Activated CD8-positive, alpha-beta memory T cell treated with anti-CD3 and anti-CD28 coated beads, Interleukin-2, amount 50 U/mL, for 1 hour (primary cell): ENCODE results near the gene P2RY11.

Experiments
- DNase-seq: peaks from one replicate; pipeline ENCODE4 v3.0.0-alpha.2; 2020; ENCODE audit errors: extremely low read depth

The P2RY11 gene, protein sequence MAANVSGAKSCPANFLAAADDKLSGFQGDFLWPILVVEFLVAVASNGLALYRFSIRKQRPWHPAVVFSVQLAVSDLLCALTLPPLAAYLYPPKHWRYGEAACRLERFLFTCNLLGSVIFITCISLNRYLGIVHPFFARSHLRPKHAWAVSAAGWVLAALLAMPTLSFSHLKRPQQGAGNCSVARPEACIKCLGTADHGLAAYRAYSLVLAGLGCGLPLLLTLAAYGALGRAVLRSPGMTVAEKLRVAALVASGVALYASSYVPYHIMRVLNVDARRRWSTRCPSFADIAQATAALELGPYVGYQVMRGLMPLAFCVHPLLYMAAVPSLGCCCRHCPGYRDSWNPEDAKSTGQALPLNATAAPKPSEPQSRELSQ

DNA sequence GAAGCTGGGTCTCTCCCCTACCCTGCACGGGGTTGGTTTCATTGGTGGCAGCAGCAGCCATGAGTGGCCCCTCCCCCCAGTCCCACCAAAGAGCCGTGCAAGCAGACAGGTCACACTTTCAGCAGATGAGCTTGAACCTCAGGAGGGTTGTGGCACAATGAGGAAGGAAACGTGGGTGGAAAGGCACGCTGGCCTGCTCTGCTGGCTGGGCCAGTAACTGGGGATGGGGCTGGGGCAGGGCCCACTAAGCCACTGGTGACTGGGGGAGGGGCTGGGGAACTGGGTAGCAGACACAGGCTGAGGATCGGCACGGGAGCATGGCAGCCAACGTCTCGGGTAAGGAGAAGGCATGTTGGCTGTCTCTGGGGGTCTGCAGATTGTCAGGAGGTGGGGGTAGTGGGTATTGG, at the start of gene P2RY11:
TSS of gene P2RY11 (plus strand) at position 289 of the 407 bp plus-strand sequence. CDS start at position 318, 29 bp downstream.
- no peak for DNase-seq

DNA sequence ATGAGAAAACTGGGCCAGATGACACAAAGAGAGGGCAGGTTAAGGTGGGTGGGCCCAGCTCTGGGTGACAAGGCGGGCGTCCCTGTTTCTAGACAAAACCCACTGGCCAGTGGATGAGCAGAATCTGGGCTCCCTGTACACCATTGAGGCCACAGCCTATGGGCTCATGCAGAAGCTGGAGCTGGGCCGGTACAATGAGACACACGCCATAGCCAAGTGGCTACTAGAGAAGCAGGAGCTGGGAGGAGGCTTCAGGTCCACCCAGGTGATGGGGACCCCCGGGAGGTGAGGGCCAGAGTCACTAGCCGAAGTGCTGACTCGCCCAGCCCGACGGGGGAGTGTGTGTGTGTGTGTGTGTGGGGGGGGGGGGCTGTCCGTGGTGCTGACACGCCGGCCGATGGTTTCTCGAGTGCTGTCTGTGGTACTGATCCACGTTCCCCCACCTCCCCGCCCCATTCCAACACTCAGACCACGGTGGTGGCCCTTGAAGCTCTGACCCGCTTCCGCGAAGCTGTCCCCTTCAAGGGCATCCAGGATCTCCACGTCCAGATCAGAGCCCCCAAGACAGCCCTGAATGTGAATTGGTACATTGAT, 49.7 kb upstream of the P2RY11 start:
- no peak for DNase-seq

DNA sequence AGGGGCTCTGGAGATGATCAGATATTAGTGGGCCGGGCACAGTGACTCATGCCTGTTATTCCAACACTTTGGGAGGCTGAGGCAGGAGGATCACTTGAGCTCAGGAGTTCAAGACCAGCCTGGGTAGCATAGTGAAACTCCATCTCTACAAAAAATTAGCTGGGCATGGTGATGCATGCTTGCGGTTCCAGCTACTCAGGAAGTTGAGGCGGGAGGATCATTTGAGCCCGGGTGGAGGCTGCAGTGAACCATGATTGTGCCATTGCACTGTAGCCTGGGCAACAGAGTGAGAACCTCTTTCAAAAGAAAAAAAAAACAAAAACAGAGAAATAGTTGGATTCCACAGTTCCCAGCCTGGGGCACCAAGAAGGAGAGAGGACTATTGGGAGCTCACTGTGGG, 43.3 kb upstream of the P2RY11 start:
- no peak for DNase-seq

DNA sequence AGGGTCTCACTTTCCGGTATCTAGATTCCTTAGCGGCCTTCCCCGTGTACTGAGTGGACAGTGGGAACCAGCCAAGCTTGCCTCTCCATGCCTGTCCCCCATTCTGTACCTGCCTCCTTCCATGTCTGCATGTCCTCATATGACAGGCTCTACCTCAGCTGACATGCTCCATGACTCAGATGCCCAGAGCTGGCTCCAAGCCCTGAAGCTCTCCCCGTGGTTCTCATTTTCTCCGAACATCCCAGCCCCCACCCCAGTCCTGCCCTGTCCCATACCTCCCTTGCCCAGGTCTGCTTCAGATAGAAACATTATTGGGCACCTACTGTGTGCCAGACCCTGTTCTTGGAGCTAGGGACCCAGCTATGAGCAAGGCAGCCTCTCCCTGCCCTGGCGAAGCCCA, 42.4 kb upstream of the P2RY11 start:
- DNase-seq: no peak

DNA sequence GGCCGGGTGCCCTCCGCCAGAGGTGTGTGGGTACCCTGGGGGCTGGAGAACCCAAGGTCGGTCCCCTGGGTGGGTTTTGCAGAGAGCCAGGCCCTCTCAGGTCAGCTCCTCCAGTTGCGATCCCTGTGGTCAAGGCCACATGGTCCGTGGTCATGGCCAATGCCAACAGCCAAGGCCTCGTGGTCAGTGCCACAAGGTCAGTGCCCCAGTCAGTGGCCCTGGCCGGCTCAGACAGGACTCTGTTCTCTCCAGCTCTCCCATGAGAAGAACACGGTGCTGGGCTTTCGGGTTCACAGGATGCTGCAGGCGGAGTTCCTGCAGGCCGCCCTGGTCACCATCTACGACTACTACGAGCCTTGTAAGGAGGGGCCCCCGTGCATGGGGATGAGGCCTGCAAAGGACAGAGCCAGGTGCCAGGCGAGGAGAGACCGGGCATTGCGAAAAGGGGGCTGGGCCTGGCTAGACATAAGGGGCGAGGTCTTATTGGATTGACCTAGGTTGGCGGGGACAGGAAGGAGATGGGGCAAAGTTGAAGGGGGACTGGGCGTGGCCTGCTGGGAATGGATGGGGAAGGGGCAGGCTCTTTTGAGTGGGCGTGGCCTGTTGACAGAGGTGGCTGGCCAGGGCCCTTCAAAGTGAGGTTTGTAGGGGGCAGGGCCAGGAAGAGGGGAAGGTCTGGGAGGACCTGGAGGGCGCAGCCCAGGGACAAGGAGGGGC, 40.6 kb upstream of the P2RY11 start:
- no peak for DNase-seq

DNA sequence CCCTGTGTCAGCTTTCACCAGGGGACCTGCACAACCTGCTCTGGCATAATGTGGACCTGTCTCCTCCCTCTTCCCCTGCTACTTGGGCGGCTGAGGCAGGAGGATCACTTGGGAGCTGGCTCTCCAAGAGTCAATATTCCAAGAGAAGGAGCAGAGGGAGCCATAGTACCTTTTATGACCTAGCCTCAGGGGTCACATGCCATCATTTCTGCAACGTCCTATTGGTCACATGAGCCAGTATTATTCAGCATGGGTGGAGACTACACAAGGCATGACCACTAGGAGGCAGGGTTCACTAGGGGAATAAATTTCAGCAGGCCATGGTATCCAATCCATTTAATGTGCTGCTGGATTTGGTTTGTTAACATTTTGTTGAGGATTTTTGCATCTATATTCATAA, 37.3 kb upstream of the P2RY11 start:
- DNase-seq: no peak

DNA sequence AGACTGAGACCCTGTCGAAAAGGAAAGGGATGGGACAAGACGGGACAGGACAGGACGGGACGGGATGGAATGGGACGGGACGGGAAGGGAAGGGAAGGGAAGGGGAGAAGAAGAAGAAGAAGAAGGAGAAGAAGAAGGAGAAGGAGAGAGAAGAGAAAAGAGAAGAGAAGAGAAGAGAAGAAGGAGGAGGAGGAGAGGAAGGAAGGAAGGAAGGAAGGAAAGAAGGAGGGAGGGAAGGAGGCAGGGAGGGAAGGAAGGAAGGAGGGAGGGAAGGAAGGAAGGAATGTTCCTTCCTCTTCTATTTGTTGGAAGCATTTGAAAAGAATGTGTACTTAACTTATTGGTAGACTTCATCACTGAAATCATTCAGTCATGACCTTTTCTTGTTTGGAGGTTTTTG, 35.0 kb upstream of the P2RY11 start:
- no peak for DNase-seq

DNA sequence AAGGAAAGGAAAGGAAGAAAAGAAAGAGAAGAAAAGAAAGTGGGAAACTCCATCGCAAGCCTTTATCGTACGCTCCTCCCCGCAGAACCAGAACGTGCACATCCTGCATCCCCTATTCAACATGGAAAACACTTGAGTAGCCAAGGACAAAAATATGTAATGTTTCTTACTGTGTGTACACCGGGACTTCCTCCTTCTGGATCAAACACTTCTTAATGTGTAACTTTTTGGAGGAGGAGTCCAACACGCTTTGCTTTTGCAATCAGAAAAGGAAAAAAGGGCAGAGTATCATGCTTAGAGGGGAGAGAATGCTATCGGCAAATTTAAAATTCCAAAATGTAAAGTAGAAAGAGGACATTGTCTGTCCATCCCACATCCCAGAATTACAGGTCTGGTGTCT, 33.2 kb upstream of the P2RY11 start:
- DNase-seq: no peak

DNA sequence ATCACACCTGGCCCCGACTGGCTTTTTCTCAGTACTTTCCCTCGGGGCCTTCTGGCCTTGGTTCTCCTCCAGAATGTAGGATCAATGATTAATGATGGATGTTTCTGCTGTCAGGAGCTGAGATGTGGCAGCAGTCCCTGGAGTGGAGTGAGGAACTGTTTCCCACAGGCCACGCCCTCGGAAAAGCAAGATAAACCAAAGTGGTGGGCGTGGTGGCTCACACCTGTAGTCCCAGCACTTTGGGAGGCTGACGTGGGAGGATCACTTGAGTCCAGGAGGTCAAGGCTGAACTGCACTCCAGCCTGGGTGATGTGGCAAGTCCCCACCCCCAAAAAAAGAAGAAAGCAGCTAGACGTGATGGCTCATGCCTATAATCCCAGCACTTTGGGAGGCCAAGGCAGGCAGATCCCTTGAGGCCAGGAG, 32.5 kb upstream of the P2RY11 start:
- no peak for DNase-seq

DNA sequence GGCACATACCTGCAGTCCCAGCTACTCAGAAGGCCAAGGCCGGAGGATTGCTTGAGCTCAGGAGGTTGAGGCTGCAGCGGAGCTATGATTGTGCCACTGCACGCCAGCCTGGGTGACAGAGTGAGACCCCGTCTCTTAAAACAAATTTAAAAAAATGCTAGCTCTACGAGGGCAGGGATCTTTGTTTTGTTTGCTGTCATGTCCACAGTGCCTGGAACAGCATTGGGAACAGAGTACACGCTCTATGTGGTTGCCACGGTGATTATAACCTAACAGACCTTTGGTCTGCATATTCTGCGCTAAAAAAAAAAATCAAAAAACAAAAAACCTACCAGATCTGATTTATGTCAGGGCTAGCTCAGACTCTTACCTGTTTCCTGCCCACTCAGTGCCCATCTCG, 27.6 kb upstream of the P2RY11 start:
- DNase-seq: no peak

DNA sequence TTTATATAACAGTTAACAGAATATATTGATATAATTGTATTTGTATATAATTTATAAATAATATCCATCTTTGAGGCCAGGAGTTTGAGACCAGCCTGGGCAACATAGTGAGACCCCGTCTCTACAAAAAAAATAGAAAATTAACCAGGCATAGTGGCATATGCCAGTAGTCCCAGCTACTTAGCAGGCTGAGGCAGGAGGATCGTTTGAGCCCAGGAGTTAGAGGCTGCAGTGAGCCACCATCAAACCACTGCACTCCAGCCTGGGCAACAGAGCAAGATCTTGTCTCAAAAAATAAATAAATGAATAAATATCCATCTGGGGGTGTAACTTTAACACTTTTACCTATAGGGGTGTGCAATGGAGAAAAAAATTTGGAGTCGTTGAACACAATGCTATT, 26.7 kb upstream of the P2RY11 start:
- DNase-seq: no peak

DNA sequence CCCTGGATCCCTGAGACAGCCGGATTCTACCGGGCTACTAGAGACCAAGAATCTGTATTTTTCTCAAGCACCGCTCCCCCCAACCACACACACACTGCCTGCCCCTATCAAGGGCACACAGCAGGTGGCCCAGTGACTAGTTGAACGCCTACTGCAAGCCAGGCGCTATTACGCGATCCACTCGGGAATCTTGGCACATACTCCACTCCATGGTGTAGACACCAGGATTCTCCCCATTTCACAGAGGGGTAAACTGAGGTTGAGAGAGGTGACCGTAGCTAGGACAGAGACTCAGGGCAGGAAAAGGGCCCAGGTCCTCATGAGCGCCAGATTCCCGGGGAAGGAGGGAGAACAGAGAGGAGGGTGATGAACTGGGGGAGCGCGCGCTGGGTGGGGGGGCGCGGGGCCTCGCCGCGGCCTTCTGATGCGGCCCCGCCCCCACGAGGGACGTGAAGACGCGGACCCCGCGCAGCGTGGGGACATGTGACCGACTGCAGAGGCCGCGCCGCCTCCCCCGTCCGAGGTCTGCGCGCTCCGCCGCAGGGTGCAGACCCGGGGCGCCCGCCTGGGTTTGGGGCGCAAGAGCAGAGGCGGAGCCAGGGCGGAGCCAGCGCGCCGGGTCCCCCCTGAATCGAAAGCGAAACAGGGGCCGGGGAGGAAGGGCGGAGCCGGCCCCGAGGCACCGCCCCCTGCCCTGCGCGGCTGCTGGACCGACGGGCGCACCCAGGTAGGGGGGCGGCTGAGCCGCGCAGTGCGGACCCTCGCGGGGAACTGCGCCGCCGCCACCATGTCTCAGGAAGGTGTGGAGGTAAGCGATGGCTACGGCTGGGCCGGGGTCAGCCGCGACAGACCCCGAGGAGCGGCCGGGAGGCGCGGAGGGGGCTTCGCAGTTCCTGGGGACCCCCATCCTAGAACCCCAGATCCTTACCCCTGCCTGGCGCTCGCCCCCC, 25.6 kb upstream of the P2RY11 start, which contains the start of gene SHFL:
TSS of gene SHFL (plus strand) at position 677 of the 950 bp plus-strand sequence. CDS start at position 788, 111 bp downstream.
- DNase-seq: no peak

DNA sequence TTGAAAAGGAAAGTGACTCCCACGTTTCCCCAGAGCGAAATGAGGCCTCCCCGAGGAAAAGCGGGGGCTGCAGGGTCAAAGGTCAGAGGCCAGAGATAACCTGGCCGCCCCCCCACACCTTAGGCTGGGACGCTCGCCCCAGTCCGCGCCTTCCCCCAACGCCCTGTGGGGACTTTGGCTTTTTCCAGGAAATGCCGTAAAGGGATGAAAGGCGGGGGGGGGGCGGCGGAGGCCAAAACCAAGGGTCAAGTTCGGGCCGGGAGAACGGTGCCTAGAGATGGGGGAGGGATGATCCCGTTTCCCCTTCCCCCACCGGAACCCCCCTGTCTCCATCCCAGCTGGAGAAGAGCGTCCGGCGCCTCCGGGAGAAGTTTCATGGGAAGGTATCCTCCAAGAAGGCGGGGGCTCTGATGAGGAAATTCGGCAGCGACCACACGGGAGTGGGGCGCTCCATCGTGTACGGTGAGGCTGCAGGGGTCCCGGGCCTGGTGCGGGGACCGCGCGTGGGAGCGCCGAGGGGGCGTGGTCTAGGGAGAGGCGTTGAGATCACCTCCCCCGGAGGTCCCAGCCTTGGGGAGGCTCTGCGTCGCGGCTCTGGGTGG, 24.8 kb upstream of the P2RY11 start:
- no peak for DNase-seq

DNA sequence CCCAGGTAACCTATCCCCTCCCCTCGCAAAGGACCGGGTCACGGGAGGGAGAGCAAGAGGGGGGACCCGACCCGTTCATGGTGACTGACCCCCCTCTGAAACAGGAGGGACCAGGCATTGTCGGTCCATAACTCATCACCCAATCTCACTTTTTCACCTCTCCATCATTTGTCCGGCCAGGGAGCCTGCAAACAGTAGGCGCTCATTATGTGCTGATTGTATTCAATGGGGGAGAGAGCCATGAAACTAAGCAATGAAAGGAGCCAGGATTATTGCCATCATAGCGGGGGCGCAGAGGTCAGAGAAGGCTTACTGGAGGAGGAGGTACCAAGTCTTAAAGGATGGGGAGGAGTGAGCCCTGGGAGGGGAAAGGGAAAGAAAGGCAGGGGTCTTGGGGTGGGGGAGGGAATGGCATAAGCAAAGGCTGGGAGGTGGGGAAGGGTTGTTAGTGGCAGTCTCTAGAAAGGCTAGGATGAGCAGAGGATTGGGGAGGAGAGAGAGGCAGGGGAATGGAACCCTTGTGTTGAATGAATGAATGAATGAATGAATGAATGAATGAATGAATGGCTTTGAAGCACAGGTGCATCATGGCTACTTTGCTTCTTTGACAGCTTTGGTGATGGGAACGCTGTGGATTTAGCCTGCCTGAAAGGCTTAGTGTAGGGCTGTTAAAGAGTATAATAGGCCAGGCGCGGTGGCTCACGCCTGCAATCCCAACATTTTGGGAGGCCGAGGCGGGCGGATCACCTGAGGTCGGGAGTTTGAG, 24.0 kb upstream of the P2RY11 start:
- no peak for DNase-seq

DNA sequence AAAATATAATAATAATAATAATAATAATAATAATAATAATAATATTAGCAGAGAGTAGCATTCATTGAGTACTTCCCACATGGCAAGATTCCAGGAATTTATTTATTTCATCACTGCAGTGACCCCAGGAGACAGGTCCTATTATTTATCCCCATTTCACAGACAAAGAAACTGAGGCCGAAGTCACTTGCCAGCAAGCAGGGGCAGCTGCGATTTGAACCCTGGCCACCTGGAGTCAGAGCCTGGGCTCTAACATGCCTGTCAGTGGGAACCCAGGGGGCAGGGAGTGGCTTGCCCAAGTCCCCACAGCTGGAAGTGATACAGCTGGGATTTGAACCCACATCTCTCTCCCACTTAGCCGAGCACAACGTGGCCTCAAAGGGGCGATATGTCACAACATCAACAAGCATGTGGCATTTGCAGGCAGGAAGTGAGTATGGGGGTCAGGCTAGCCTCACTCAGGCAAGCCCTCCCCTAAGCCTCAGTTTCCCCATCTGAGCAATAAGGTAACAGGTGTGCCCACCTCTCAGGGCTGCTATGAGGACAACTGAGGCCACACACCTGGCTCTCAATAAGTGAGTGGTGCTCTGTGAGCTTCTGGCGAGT, 22.4 kb upstream of the P2RY11 start:
- no peak for DNase-seq

DNA sequence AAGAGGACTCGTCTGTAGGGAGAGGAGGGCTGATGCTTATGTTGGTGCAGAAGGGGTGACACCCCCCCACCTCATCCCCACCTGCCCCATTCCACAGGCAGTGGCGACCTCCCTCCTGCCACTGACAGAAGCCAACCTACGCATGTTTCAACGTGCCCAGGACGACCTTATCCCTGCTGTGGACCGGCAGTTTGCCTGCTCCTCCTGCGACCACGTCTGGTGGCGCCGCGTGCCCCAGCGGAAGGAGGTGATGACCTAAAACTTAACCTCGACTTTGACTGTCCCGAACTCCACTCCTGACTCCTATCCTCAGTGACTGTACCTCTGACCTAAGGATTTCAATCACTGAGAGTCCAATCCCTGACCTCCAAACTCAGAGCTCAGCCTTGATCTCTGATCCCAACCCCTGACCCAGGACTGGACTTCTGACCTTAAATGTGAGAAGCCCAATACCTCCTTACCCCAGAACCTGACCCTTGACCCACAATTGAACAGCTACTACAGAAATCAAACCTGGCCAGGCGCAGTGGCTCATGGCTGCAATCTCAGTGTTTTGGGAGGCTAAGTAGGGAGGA, 21.6 kb upstream of the P2RY11 start:
- DNase-seq: no peak

DNA sequence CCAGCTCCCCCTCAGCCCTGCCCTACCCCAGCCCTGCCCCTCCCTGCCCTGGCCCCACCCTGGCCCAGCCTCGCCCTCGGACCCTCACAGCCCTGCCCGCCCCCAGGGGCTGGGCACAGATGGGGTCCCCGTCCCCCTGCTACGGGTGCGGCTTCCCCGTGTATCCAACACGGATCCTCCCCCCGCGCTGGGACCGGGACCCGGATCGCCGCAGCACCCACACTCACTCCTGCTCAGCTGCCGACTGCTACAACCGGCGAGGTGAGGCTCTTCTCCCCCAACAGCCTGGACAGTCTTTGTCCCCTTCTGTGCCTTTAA, 20.2 kb upstream of the P2RY11 start:
- DNase-seq: no peak

DNA sequence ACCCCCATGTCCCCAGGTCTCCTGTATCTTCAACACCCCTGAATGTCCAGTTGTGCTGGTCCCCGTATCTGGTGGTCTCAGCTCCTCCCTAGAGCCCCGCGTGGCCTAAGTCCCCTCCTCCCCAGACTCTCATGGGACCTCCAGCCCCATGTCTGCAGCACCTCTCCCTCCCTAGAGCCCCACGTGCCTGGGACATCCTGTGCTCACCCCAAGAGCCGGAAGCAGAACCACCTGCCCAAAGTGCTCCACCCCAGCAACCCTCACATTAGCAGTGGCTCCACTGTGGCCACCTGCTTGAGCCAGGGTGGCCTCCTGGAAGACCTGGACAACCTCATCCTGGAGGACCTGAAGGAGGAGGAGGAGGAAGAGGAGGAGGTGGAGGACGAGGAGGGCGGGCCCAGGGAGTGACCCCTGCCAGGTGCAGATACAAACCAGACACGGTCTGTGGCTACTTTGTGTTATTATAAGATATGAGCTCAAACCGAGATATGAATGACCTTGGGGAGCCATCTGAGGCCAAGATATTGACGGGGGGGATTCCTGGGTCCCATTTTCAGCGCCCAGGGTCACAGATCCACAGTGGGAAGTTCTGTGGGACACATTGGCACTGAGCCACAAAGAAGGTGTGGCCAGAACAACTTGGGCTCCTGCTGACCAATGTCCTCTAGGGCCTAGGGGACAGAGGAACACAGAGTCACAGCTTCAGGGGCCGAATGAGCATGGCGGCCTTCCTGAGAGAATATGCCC, 19.4 kb upstream of the P2RY11 start:
- no peak for DNase-seq

DNA sequence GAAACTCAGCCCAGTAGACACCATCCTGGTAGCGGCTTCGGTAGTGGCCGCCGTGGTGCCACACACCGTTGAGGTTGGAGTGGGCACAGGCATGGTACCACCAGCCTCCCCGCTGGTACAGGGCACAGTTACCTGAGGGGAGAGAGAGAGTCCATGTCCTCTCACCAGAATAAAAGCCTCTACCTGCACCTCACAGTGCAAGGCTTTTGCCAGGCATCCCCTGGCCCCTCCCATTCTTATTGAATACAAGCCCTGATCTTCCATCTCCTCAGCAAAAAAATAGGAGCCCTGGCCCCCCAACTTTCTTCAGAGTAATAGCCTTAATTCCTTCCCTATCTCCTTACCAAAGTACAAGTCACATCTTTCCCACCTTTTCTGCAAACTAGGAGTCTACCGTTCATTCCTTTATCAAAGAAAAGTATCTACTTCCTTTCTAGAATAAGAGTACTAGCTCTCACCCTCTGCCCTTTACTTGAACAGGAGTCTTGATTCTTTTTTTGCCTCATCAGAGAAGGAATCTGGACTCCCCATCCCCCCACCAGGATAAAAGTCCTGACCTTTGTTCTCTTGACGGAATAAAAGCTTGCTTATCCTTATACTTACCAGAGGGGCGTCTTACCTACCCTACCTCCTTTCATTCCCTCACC, 18.7 kb upstream of the P2RY11 start:
- DNase-seq: no peak
